GM12892 (cell line): Measurements from ENCODE around the gene XKR8.
"Not testable (repeated sequence)": the region's sequence is repeated elsewhere in the genome, so short reads cannot be mapped to it uniquely, and the experiment has no call there.

Experiments
- DNase-seq: peaks from one replicate; pipeline ENCODE4 v3.0.0; 2011; ENCODE audit not compliant: insufficient read length
- FAIRE-seq: peaks from 2 replicates; lab custom pipeline; 2011; peaks lifted over from hg19 to GRCh38; lab: Jason Lieb, UNC
- POLR2A ChIP-seq: IDR thresholded peaks from 2 replicates; pipeline ENCODE4 v1.6.1; 2011; ENCODE audit warnings: low read depth, low read length, control low read depth
- POLR2AphosphoS5 ChIP-seq: IDR thresholded peaks from 2 replicates; pipeline ENCODE4 v1.6.1; 2011; ENCODE audit warnings: low read depth, low read length, control low read depth
- TAF1 ChIP-seq: IDR thresholded peaks from 2 replicates; pipeline ENCODE4 v1.6.1; 2011; ENCODE audit warnings: low read depth, mild to moderate bottlenecking, control low read depth, low read length, borderline replicate concordance

The XKR8 gene

DNA sequence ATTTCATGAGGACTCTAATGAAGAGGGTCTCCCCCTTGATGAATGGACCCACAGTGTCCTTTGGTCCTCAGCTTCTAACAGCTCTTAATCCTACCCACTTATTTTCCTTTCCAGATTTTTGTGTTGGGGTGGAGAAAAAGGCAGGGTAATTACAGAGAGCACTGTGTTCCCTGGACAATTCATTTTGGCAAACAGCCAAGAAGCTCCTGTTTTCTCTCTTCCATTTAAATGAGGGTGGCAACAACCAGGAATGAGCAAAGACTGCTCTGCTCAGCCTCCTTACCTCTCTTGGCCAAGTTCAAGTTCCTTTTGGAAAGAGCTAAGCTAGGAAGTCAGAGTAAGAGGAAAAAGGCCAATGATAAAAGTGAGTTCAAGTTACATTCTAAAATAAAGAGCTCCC is 11.9 kb downstream of the XKR8 start:
- TF ChIP-seq POLR2A, result no peak
- no peak for TF ChIP-seq TAF1
- TF ChIP-seq POLR2AphosphoS5, result no peak
- no peak for DNase-seq
- FAIRE-seq, result no peak

DNA sequence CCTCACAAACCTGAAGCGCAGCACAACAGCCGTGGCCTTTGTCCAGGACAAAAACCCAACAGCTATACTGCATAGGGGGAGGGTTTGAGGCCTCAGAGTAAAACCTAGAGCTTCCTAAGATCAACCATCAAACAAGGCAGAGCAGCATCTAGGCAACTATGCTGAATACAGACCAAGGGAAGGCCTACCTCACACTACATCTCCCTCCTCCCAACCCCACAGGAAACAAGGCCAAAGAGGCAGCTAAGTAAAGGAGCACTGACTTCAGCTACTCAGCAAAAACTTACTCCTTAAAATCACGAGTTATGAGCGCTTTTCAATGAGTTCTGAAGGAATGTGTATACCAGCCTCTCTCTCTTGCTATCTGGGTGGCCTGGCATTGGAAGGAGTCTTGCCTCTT is 12.4 kb downstream of the XKR8 start:
- DNase-seq, result no peak
- TF ChIP-seq TAF1, result no peak
- TF ChIP-seq POLR2AphosphoS5, result no peak
- no peak for TF ChIP-seq POLR2A
- no peak for FAIRE-seq

DNA sequence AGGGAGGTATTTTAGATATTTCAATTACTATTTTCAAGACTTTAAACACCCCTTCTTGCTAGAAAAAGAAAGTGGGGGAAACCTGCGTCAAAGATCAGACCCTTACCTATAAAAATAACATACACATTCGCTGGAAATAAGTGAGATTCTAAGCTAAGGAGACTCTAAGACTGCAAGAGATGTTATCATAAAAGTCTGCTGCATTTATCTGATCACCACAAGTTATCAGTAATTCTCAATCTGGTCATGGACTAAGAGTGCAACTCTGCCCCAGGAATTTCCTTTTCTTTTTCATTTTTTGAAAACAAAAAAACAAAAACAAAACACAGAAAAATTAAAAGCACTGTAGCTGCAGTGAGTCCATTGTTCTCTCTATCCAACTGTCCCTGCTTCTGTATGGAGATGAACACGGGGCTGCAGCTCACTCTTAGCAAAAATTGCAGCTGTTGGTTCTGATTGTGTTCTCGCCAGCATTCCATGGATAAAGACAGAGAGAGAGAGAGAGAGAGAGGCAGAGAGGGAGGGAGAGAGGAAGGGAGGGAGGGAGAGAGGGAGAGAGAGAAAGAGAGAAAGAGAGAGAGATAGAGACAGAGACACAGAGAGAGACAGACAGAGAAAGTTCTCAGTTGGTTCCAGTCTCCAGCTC is 14.1 kb downstream of the XKR8 start:
- DNase-seq (no peak), FAIRE-seq (no peak)
- no peak for TF ChIP-seq TAF1
- TF ChIP-seq POLR2A, result no peak
- no peak for TF ChIP-seq POLR2AphosphoS5

DNA sequence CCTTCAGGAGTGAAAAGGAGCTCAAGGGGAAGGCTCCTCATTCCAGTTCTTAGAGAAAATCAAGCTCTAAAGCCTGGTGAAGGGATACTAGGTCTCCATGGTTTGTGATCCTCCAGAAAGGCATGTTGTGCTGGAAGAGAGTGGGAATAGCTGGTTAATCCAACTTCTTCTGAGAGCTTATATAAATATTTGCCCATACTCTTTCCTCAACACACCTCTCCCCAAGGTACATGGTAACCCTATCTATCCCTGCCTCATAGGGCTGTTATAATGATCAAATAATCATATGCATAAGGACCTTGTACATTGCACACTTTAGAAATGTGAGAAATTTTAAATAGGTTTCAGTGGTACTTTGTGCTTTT is 14.6 kb downstream of the XKR8 start:
- FAIRE-seq, result no peak
- TF ChIP-seq POLR2AphosphoS5 (no peak), TAF1 (no peak), POLR2A (no peak)
- no peak for DNase-seq

DNA sequence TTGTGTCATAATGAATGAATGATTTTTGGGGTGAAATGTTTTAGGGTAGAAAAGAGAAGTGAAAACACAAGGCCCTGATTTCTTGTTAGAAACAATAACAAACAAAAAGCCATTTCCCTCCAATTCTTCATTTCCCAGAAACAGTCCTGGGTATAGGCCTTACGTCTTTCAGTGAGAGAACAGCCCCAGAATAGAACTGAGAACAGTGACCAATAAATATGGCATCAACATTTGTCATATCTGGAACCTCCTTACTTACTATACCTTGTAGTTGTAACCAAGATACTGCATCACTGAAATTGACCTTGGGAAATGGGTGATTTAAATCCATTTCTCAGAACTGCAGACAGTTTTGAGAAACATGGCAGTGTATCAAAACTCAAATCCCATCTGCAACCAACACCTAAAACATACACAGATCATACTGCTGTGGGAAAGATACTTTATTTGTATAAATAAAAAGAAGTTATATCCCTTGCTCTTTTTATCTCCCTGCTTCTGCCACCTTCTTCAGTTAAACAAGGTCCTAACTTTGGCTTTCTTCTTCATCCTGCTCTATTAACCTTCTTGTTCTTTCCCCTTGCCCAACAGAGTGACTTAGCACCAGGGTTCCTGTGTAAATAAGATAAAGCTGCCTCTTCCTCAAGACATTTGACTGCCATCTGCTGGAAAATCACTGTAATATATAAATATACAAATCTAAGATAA is 19.5 kb downstream of the XKR8 start:
- DNase-seq (no peak), FAIRE-seq (peak; percentile 76)
- TF ChIP-seq POLR2AphosphoS5, result no peak
- no peak for TF ChIP-seq TAF1
- no peak for TF ChIP-seq POLR2A

DNA sequence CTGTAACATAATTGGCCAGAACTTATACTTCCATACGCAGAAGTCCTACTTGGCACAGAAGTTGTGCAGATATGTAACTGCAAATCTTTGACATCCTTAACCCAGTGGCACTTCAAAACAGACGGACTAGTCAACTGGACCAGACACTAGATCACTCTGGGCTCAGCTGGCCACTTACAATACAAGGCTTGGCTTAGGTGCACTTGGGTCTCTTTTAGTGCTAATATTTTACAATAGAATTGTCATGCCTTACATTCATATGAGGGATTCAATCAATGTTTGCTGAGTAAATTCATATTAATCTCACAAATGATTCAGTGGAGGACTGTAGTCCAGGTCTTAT is 20.1 kb downstream of the XKR8 start:
- FAIRE-seq (no peak), DNase-seq (no peak)
- no peak for TF ChIP-seq POLR2A
- no peak for TF ChIP-seq TAF1
- TF ChIP-seq POLR2AphosphoS5, result no peak

GRCh38 chr1:27980216-27980845 is 20.6 kb downstream of the XKR8 start:
- FAIRE-seq, result no peak
- no peak for DNase-seq
- TF ChIP-seq POLR2AphosphoS5 (no peak), POLR2A (no peak), TAF1 (no peak)

- no peak for FAIRE-seq
Observed at GRCh38 chr1:27981145-27981544, 21.4 kb downstream of the XKR8 start.

DNA sequence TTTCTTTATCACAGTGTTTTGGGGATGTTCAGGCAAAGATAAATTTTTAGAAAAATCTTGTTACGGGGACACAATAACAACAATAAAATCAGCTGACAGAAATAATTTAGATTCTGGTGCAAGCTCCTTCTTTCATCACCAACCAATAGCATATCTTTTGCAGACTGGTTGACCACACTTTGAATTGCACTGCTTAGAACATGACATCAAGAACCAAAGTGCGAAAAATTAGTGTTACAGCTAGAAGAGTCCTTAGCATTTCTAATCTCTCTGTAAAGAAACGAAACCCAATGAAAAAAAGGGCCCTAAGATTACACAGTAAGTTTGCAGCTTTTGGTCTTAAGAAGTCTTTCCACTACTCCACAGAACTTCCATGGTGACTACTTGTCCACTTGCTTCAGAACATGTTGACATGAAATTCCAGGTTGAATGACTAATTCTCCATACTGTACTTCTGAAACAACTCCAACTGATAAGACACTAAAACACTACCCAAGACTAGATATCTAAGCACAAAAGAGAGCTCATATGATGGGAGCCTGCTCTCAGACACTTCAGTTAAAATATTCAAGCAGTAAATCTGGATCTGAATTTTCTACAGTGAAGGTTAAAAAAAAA is 31.3 kb downstream of the XKR8 start:
- DNase-seq (no peak), FAIRE-seq (no peak)

More at GRCh38 chr1:27981145-27981544, 21.4 kb downstream of the XKR8 start:
- TF ChIP-seq POLR2AphosphoS5, result no peak
- TF ChIP-seq TAF1, result no peak
- TF ChIP-seq POLR2A, result no peak
- no peak for DNase-seq

DNA sequence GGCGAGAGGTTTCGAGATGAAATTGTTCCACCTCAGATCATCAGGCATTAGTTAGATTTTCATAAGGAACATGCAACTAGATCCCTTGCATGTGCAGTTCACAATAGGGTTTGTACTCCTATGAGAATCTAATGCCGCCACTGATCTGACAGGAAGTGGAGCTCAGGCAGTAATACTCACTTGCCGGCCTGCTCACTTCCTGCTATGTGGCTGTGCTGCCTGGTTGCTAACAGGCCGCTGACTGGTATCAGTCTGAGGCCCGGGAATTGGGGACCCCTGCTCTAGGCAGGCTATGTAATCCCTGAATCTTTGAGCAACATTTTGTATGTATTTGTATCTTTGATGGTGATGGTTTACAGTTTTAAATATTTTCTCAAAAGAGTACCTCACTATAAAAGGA is 32.5 kb downstream of the XKR8 start:
- DNase-seq (no peak), FAIRE-seq (no peak)
- TF ChIP-seq POLR2A, result no peak
- no peak for TF ChIP-seq POLR2AphosphoS5
- TF ChIP-seq TAF1, result no peak

More for the DNA sequence above, 31.3 kb downstream of the XKR8 start:
- TF ChIP-seq POLR2AphosphoS5, result no peak
- no peak for TF ChIP-seq POLR2A
- no peak for TF ChIP-seq TAF1

DNA sequence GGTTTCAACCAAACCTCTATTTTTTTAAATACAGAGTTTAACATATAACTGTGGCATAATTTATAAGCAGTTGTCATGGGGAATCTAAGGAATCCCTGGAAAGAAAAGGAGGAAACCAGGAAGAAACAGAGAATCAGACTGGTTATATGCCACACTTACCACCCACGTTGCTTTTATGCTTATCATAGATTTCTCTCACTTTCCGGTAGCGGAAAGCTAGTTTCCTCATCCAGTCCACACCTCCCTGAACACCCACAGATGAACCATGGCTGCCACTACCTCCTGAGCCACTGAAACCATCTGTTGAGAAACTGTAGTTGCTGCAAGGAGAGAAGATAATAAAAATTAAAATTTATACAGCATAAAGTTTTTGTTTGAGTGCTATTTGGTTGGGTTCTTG is 33.5 kb downstream of the XKR8 start:
- no peak for FAIRE-seq
- no peak for TF ChIP-seq POLR2AphosphoS5
- no peak for TF ChIP-seq POLR2A
- TF ChIP-seq TAF1, result no peak

DNA sequence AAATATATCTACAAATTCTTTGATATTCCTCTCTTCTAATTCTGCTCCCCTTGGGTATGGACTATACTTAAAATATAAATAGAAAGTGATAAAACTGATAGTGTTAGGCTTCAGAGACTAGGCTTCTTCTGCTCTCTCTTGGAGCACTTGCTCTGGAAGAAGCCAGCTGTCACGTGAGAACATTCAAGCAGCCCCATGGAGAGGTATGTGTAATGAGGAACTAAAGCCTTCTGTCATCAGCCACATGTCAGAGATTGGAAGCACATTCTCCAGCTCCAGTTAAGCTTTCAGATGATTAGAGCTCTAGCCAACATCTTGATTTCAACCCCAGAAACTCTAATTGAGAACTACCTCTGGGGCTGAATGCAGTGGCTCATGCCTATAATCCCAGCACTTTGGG is 34.3 kb downstream of the XKR8 start:
- DNase-seq (no peak), FAIRE-seq (no peak)
- TF ChIP-seq TAF1, result no peak
- TF ChIP-seq POLR2A, result no peak
- no peak for TF ChIP-seq POLR2AphosphoS5

More for the DNA sequence above, 33.5 kb downstream of the XKR8 start:
- no peak for DNase-seq

- not testable (repeated sequence) for DNase-seq, FAIRE-seq
Observed at GRCh38 chr1:27994526-27994925, 34.8 kb downstream of the XKR8 start.
